HT-29 (cell line): ENCODE results near the gene HIVEP2. TPM values are rescaled to one million over a fixed set of nuclear protein-coding genes. Genes with fewer than 3 reads are reported as not detected.
"Not testable (repeated sequence)": the region's sequence is repeated elsewhere in the genome, so short reads cannot be mapped to it uniquely, and the experiment has no call there.

Experiments
- DNase-seq: peaks from one replicate; pipeline ENCODE4 v3.0.0-alpha.2; 2015; ENCODE audit warnings: low spot score
- total RNA-seq: library from RNA; depleted of rRNA; stranded (reverse); fragments of >200 nt; shearing (Covaris generic); gene quantifications from 2 replicates; pipeline ENCODE4 v1.2.3, GENCODE V29; 2014; rRNA removed

The HIVEP2 gene, protein sequence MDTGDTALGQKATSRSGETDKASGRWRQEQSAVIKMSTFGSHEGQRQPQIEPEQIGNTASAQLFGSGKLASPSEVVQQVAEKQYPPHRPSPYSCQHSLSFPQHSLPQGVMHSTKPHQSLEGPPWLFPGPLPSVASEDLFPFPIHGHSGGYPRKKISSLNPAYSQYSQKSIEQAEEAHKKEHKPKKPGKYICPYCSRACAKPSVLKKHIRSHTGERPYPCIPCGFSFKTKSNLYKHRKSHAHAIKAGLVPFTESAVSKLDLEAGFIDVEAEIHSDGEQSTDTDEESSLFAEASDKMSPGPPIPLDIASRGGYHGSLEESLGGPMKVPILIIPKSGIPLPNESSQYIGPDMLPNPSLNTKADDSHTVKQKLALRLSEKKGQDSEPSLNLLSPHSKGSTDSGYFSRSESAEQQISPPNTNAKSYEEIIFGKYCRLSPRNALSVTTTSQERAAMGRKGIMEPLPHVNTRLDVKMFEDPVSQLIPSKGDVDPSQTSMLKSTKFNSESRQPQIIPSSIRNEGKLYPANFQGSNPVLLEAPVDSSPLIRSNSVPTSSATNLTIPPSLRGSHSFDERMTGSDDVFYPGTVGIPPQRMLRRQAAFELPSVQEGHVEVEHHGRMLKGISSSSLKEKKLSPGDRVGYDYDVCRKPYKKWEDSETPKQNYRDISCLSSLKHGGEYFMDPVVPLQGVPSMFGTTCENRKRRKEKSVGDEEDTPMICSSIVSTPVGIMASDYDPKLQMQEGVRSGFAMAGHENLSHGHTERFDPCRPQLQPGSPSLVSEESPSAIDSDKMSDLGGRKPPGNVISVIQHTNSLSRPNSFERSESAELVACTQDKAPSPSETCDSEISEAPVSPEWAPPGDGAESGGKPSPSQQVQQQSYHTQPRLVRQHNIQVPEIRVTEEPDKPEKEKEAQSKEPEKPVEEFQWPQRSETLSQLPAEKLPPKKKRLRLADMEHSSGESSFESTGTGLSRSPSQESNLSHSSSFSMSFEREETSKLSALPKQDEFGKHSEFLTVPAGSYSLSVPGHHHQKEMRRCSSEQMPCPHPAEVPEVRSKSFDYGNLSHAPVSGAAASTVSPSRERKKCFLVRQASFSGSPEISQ (N-terminal part only)
- 4.5 and 5.3 TPM in 2 replicates for total RNA-seq

DNA sequence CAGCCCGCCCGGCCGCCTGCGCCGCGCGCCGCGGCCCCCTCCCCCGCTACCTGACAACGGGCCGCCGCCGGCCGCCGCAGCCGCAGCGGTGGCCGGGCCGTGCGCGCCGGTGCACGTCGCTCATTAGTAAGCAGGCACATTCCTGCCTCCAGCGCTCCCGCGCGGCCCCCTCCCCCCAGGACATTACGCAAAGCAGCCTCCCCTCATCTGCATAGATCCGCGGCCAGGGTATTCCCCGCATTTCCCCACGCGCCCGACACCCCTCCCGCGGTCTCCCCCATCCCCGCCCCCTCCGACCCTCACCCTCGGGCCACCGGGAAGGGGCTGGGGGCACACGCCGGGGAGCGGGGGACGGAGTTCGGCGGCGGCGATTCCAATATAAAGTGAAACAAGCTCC, at the start of gene HIVEP2:
Gene HIVEP2 (minus strand): TSS at position 128 of the 397 bp plus-strand sequence. CDS start 170,438 bp downstream, outside the sequence.
- DNase-seq: peak; percentile 70

DNA sequence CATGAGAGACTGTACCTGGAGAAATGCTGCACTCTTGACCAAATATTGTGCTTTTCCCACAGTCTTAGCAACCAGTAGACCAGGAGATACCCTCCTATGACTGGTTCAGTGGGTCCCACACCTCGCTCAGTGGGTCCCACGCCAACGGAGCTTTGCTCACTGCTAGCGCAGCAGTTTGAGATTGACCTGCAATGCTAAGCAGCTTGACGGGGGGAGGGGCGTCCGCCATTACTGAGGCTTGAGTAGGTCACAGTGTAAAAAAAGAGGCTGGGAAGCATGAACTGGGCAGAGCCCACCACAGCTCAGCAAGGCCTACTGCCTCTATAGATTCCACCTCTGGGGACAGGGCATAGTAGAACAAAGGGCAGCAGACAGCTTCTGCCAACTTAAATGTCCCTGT, 49.0 kb upstream of the HIVEP2 start:
- DNase-seq: no peak

DNA sequence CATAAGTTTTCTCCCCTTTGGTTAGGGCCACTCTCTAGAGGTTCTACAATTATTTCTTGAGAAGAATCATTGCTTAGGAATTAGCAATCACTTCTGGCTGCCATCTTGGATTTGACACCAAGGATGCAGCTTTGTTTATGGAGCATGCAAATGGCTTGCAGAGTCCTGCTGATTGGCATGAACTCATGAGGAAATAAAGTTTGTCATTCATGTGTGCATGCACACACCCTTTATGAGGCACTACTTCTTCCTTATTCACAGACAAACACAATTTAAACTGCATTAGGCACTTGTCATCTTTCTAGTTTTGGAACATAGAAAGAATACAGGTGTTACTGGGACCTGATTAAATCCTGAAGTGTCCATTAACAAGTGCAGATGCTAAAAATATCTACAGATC, 42.5 kb upstream of the HIVEP2 start:
- DNase-seq: no peak

DNA sequence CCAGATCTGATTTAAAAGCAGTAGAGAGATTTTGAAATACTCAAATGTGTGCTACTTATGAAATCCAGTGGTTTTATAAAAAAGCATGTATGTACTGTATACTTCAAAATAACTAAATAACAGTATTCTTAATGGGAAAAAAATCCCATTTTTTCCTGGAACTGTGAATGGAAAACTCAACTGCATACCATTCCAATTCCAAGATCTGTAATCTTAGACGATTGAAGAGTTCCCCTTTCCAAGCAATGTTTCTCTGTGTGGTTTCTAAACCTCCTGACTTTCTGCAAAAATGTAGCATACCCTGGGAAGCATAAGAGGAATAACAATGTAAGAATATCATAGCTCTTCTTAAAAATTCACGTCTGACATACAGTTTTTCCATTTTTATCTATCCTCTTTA, 40.3 kb upstream of the HIVEP2 start:
- DNase-seq: no peak

DNA sequence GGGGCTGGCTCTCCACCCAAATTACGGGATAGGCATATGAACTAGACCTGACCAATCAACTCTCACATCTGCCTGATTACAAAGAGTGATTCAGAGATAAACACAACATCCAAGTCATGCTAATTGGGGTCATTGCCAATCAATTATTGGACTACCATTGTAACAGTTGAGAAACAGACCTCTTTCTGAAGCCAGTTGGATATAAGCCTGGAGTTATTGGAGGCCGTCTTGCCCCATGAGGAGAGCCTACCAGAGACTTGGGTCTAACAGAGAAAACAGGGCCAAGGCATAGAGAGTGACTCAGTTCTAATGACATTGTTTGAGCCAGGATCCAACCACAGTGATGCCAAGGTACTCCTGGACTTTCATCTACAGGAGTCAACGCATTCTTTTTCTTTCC, 39.4 kb upstream of the HIVEP2 start:
- DNase-seq: no peak

DNA sequence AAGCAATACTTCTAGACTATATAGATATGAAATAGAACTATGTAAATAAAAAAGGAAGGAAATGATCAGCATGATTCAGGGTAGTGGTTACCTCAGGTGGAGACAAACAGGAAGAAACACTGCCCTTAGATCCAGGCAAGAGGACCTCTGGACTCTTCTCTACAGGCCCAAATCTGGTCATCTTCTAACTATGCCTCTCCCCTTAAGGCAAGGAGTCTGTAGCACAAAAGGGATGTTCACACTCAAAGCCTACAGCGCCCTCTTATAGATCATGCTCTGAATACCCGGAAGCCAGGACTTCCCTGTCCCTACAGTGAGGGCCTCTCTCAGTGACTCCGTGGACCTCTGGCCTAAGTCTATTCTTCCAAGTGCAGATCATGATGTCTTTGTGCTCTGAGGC, 30.4 kb upstream of the HIVEP2 start:
- no peak for DNase-seq

DNA sequence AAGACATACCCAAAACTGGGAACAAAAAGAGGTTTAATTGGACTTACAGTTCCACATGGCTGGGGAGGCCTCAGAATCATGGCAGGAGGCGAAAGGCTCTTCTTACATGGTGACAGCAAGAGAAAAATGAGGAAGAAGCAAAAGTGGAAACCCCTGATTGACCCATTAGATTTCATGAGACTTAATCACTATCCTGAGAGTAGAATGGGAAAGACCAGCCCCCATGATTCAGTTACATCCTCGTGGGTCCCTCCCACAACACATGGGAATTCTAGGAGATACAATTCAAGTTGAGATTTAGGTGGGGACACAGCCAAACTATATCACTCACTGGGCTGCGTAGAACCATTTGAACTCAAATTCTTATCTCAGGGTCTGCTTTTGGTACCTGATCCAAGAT, 26.0 kb upstream of the HIVEP2 start:
- DNase-seq: not testable (repeated sequence)

DNA sequence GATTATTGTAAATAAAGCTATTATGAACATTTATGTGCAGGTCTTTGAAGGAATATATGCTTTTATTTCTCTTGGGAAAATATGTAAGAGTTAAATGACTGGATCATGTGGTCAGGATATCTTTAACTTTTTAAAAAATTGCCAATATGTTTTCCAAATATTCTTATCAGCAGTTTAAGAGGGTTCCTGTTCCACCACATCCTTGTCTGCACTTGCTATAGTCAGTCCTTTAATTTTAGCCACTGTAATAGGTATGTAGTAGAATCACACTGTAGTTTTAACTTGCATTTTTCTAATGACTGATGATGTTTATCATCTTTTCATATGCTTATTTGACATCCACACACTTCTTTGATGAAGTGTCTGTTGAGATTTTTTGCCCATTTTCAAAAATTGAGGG, 23.6 kb upstream of the HIVEP2 start:
- DNase-seq: no peak

DNA sequence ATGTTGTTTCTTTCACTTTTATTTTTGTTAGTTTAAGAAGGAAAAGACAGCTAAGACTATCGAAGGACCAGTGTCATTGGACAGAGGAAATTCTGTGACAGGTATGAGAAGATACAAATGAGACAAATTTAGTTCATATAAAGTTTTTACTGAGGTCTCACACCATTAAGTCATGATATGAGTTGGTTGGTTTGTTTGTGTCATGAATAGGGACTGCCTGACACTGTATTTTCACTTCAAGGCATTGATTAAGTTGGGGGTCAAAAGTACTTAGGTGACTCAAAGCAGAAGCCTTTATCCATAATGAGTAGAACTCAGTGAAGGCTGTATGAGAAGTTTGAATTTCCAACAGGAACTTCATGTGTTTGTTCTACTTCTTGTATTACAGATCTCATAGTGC, 21.3 kb upstream of the HIVEP2 start:
- no peak for DNase-seq

DNA sequence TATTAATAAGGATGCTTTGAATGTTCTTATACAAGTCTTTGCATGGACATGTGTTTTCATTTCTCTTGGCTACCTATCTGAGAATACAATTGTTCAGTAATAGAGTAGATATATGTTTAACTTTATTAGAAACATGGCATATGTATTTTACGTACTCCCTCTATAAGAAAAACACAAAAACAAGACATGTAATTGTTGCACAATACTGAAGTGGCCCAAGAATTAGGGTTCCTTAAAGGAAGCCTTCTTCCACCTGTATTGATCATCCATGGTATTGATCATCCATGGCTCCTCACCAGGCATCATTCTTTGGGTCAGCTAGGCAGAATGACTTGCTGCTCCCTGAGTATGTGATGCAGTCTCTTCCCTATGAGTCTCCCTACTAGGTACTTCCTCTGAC, 20.2 kb upstream of the HIVEP2 start:
- DNase-seq: no peak

DNA sequence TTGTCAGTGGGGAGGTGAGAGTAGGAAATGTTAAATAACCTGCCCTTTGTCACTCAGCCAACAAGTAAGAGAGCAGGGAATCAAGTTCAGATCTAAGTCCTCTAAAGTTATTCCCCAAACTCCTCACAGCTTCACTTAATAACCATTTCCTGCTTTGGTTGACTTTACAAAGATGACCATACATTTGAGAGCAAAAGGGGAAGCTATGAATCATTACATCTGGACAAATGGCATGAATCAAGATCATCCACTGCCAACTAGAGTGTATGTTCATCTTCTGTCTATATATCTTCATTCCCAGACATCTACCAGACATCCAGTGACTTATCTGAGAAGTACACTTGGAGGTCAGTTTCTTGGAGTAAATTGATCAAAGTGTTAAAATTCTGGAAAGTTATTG, 15.1 kb upstream of the HIVEP2 start:
- DNase-seq: no peak

DNA sequence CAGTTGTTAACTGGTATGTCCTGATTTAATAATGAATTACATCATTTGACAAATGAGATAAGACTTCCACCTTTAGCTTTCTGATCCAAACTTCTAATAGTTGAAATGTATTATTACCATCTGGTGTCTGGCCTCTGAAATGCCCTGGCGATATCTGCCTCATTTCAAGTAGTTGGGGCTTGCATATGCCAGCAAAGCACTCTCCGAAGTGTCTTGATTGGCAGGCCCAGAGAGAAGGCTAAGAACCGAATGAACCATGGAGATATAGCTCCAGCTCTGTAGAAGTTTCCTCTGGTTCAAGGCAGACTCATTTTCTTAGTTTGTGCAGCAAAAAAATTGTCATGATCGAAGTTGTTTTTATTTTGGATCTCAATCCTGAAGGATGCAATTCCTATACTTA, 13.4 kb upstream of the HIVEP2 start:
- DNase-seq: no peak

DNA sequence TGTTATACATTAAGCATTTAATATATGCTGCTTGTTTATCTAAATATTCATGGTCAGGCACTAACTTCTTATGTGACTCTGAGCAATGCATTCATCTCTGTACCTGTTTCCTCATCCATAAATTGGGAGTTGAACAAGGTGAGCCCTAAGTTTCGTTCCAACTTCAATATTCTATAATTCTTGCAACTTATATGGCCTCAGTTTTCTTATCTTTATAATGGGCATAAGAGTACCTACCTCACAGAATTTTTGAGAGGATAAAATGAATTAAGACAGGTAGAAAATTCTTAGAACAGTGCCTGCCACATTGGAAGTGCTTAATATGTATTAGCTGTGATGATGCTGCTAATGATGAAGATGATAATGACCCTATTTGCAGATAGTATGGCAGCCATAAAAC, 11.8 kb upstream of the HIVEP2 start:
- no peak for DNase-seq

DNA sequence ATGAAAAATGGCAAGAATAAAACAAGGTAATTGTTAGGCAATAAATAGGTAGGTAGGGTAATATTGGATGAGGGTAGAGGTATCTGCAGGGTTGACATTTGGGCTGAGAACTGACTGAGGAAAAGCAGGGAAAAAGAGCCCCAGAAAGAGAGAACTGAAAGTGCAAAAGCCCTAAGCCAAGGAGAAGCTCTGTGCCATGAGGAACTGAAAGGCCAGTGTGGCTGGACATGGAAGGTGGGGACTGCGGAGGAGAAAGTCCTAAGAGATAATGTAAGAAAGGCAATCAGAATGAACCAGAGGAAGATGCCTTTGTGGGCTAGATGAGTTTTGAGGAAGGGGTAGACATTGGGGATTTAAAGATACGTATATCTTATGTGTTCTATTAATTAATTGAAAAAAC, 9.9 kb upstream of the HIVEP2 start:
- DNase-seq: no peak

DNA sequence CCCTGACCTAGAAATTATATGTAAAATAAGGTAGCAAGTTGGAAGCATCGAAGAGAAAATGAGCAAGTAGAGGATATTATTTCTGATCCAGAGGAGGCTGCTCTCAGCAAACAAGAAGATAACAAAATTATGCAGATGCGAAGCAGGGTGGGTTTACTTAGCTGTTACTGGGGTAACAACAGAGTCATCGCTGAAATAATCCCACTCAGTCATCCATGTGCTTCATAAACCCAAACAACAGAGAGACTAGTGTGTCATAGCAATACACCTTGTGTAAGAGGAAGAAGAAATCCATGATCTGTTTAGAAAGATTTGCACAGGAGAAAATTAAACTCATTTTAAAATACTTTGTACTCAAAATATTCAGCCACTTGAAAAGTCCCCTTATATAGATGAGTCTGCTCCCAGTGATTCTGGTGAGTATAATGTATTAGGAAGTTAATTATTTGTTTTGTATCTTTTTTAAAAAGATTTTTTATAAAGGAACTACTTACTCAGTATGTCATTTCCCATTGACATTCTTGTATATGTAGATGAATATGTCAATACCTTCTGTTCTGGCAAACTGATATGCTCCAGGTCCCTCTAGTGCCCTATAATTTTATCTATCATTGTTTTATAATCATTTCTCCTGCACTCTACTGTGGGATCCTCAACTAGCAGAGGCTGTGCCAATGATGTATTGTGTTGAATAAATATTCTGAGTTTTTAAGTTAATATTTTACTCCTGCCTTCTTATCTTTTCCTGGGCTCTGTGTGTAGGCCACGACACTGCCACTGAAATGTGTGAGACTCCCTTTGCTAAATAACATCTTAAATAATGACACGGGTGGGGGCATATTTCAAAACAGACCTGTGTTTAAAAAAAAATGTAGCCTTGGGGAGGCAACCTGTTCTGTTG, 8.6 kb upstream of the HIVEP2 start:
- DNase-seq: no peak

DNA sequence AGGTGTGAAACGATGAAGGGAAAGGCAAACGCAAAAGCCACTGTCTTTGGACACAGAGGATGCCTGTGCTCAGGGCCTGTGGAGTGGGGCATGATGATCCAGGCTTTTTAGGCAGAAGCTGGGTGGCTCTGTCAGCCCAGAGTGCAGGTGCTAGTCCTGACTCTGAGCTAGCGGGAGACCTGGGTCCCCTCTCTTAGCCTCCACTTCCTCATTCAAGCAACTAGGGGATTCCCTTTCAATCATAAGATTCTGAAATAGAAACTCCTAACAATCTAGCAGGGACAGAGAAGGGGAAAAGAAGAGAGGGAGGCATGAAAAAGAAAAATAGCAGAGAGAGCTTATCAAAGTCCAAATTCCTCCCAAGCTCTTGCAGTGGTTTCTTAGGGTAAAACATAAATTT, 7.6 kb upstream of the HIVEP2 start:
- no peak for DNase-seq

DNA sequence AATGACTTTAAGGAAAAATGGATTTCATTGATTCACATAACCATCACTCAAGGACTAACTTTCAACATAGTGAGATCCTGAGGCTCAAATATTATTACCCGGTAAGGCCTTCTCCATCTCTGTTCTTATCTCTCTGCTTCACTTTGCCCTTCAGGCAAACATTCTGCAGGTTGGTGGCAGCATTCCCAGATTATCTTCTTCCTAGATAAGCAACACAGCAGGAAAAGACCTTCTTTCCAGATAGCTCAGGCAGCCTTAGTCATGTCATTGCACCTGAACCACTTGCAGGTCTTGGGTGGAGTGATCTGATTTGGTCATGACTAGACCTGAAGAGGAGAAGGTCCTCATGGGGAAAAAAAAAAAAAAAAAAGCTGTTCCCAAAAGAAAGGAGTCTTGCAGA, 5.3 kb upstream of the HIVEP2 start:
- DNase-seq: no peak

DNA sequence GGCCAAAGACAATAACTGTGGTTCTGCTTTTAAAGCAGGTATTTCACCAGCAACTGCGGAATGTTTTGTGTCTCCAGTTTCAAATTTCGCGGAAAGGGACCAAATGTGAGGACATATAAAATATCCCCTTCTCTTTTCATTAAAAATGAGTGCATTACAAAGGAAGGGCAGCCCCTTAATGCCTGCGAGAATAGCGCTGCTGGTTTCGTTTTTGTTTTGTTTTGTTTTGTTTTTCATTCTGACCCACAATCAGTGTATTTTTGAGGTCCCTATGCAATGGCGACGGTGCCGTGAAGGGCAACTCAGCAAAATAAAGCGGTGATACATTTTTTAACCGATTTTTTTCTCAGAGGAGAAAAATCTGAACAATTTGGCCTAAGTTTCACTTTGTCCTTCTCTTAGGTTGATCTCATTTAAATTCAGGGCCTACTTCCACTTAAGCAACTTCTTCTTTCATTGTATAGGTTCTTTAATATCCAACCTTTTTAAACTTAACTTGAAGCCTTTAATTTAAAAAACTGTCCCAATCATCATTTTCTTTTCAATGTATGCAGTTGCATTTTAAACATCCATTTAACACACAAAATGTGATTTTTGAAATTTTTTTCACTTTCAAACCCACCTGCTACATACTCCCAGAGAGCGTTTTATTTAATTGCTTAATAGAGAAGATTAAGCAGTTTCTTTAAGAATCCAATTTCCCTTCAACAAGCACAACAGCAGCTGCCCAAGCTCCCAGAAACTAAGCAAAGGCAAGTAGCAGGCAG, 2.9 kb upstream of the HIVEP2 start:
- DNase-seq: no peak

DNA sequence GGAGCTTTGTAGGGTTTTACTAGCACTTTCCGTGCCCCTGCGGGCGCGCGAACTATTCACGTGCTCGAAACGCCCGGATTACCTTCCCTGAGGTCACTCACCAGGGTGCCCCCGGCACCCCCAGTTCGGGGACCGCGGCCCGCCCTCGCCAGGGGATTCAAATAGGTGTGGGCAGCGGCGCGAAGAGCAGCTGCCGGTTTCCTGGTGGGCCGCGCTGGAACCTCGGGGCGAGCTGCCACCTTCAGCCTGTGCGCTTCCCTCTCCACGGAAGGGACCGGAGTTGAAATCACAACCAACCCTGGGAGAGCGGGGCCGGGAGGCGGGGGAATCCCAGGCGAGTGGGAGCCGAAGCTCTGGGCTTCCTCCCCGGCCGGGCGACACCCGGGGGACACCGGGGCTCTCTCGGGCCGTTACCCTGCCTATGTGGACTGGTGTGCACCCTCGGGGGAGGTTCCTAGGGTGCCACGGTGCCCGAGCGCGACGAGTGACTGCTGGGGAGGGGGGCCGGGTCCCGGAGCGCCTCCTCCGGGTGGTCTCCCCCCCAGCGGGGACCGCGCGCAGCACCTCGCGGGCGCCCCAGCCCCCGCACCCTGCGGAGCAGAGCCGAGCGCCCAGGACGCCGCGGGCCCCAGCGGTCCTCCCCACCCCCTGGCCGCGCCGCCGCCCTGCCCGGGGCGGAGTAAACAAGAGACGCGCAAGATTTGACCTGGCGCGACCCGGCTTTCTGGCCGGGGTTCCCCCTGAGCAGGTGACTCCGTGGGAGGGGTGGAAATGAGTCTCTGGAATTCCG, 2.1 kb upstream of the HIVEP2 start:
- peak; percentile 65 for DNase-seq
